Prostate gland (tissue), 2 donors: ENCODE measurements around the gene TMEM60.

Source experiments
- POLR2A ChIP-seq: fragments of 450-650 bp; IDR thresholded peaks from one replicate; pipeline ENCODE4 v1.6.1; 2016; ENCODE audit warnings: antibody characterized with exemption, mild to moderate bottlenecking
- POLR2AphosphoS5 ChIP-seq: sonication (generic); formaldehyde crosslinking; IDR thresholded peaks from one replicate; pipeline ENCODE4 v1.6.1; 2017; ENCODE audit warnings: antibody characterized with exemption
- TF ChIP-seq, protein P1 (sequence below), 4 experiments: fragments of 200-600 bp in 2 of 4; fragments of 450-650 bp in 2 of 4; sonication (generic) in 2 of 4; IDR thresholded peaks; 1 replicate in 3 of 4; 2 replicates in 1 of 4; pipeline ENCODE4 v1.5.1; 2016 to 2019; ENCODE audit warnings: antibody characterized with exemption in 4 of 4, mild to moderate bottlenecking in 2 of 4, moderate library complexity in 2 of 4

DNA sequence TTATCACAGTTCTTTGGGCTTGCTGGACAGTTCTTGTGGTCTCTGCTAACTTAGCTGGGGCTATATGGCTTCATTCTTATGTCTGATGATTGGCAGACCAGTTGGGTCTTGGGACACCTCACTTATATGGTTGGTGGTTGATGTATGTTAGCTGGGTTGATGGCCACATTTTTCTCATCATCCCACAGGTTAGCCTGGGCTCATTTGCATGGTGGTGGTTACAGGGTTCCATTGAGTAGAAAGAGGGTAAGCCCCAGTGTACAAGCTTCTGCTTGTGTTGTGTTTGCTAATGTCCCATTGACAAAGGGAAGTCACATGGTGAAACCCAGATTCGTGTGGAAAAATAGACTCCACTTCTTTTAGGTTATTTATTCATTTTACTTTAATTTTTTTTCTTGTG lies 40.6 kb downstream of the TMEM60 start:
- TF ChIP-seq, protein P1, sequence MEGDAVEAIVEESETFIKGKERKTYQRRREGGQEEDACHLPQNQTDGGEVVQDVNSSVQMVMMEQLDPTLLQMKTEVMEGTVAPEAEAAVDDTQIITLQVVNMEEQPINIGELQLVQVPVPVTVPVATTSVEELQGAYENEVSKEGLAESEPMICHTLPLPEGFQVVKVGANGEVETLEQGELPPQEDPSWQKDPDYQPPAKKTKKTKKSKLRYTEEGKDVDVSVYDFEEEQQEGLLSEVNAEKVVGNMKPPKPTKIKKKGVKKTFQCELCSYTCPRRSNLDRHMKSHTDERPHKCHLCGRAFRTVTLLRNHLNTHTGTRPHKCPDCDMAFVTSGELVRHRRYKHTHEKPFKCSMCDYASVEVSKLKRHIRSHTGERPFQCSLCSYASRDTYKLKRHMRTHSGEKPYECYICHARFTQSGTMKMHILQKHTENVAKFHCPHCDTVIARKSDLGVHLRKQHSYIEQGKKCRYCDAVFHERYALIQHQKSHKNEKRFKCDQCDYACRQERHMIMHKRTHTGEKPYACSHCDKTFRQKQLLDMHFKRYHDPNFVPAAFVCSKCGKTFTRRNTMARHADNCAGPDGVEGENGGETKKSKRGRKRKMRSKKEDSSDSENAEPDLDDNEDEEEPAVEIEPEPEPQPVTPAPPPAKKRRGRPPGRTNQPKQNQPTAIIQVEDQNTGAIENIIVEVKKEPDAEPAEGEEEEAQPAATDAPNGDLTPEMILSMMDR (IDR thresholded peaks at IDR 0.05) = no peak
- no peak for TF ChIP-seq POLR2AphosphoS5
- no peak for TF ChIP-seq POLR2A
